ENCODE data around the gene SNF8.

SNF8 gene

GRCh38 chr17:48909783-48910182, 34.9 kb downstream of the SNF8 start:
- peaks cover 28% of the 10 kb centered on the region for H3K4me1 ChIP-seq (ENCODE audit: control insufficient read depth, insufficient read depth, low read length, poor library complexity, severe bottlenecking)
- H3K4me3 ChIP-seq (ENCODE audit: insufficient read depth, low read depth, low read length, poor library complexity, severe bottlenecking) = peak overlapping the region; percentile 76
- peak overlapping the region; percentile 87 for H3K27ac ChIP-seq (ENCODE audit: insufficient read depth, low read length, poor library complexity, severe bottlenecking)
- no peak for DNase-seq
- no peaks in the 10 kb centered on the region for H3K9me3 ChIP-seq (ENCODE audit: control insufficient read depth, low read length)
- peaks cover 29% of the 10 kb centered on the region for H3K36me3 ChIP-seq (ENCODE audit: control insufficient read depth, insufficient read depth, low read length)
- no peaks in the 10 kb centered on the region for H3K27me3 ChIP-seq (replicated peaks; ENCODE audit: control insufficient read depth, insufficient read depth, low read length, poor library complexity, severe bottlenecking)

GRCh38 chr17:48908853-48909394, 35.7 kb downstream of the SNF8 start:
- peak overlapping the region; percentile 76 for H3K4me3 ChIP-seq (ENCODE audit: insufficient read depth, low read depth, low read length, poor library complexity, severe bottlenecking)
- peaks cover 24% of the 10 kb centered on the region for H3K36me3 ChIP-seq (ENCODE audit: control insufficient read depth, insufficient read depth, low read length)
- peaks cover 28% of the 10 kb centered on the region for H3K4me1 ChIP-seq (ENCODE audit: control insufficient read depth, insufficient read depth, low read length, poor library complexity, severe bottlenecking)
- DNase-seq = peak; percentile 71 to 79 (median 76)
- no peaks in the 10 kb centered on the region for H3K9me3 ChIP-seq (ENCODE audit: control insufficient read depth, low read length)
- H3K27me3 ChIP-seq (replicated peaks; ENCODE audit: control insufficient read depth, insufficient read depth, low read length, poor library complexity, severe bottlenecking) = no peaks in the 10 kb centered on the region
- peak overlapping the region; percentile 87 for H3K27ac ChIP-seq (ENCODE audit: insufficient read depth, low read length, poor library complexity, severe bottlenecking)

GRCh38 chr17:48908047-48908843, 36.4 kb downstream of the SNF8 start, which contains the start of gene UBE2Z:
TSS of gene UBE2Z (plus strand) at chr17:48908407. CDS start at chr17:48908504, 97 bp downstream.
- peak within 1 kb of the TSS; percentile 76 for H3K4me3 ChIP-seq (ENCODE audit: insufficient read depth, low read depth, low read length, poor library complexity, severe bottlenecking)
- H3K27me3 ChIP-seq (replicated peaks; ENCODE audit: control insufficient read depth, insufficient read depth, low read length, poor library complexity, severe bottlenecking) = no peaks in the 10 kb centered on the region
- peaks cover 28% of the 10 kb centered on the region for H3K4me1 ChIP-seq (ENCODE audit: control insufficient read depth, insufficient read depth, low read length, poor library complexity, severe bottlenecking)
- no peaks in the 10 kb centered on the region for H3K9me3 ChIP-seq (ENCODE audit: control insufficient read depth, low read length)
- DNase-seq = peak; percentile 77 to 84 (median 80)
- H3K27ac ChIP-seq (ENCODE audit: insufficient read depth, low read length, poor library complexity, severe bottlenecking) = peak within 1 kb of the TSS; percentile 87
- H3K36me3 ChIP-seq (ENCODE audit: control insufficient read depth, insufficient read depth, low read length) = peaks cover 22% of the 10 kb centered on the region

- no peak for DNase-seq
- H3K4me1 ChIP-seq (ENCODE audit: control insufficient read depth, insufficient read depth, low read length, poor library complexity, severe bottlenecking) = peaks cover 28% of the 10 kb centered on the region
- H3K27ac ChIP-seq (ENCODE audit: insufficient read depth, low read length, poor library complexity, severe bottlenecking) = peak overlapping the region; percentile 87
- H3K9me3 ChIP-seq (ENCODE audit: control insufficient read depth, low read length) = no peaks in the 10 kb centered on the region
- H3K27me3 ChIP-seq (replicated peaks; ENCODE audit: control insufficient read depth, insufficient read depth, low read length, poor library complexity, severe bottlenecking) = no peaks in the 10 kb centered on the region
- H3K36me3 ChIP-seq (ENCODE audit: control insufficient read depth, insufficient read depth, low read length) = peaks cover 16% of the 10 kb centered on the region
- peak overlapping the region; percentile 76 for H3K4me3 ChIP-seq (ENCODE audit: insufficient read depth, low read depth, low read length, poor library complexity, severe bottlenecking)
Observed at GRCh38 chr17:48907713-48908046, 37.0 kb downstream of the SNF8 start.

GRCh38 chr17:48905987-48906515, 38.6 kb downstream of the SNF8 start:
- H3K36me3 ChIP-seq (ENCODE audit: control insufficient read depth, insufficient read depth, low read length) = peaks cover 6% of the 10 kb centered on the region

DNA sequence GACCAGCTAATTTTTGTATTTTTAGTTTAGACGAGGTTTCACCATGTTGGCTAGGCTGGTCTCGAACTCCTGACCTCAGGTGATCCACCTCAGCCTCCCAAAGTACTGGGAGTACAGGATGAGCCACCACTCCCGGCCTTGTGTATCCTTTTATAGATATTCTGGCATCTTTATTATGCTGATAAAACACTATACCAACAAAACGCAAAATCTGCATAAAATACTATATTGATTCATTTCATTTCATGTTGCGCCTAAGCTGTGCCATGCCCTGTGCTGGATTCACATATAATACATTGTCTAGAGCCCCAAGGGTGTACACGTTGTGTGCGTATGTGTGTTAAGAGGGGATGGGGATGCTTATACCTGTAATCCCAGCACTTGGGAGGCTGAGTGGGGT, 40.2 kb downstream of the SNF8 start:
- DNase-seq = no peak
- Histone ChIP-seq H3K27ac (ENCODE audit: insufficient read depth, low read length, poor library complexity, severe bottlenecking) (no peak overlapping the region), H3K27me3 (replicated peaks; ENCODE audit: control insufficient read depth, insufficient read depth, low read length, poor library complexity, severe bottlenecking) (no peaks in the 10 kb centered on the region), H3K36me3 (ENCODE audit: control insufficient read depth, insufficient read depth, low read length) (no peaks in the 10 kb centered on the region), H3K4me1 (ENCODE audit: control insufficient read depth, insufficient read depth, low read length, poor library complexity, severe bottlenecking) (peaks cover 10% of the 10 kb centered on the region), H3K4me3 (ENCODE audit: insufficient read depth, low read depth, low read length, poor library complexity, severe bottlenecking) (no peak overlapping the region), H3K9me3 (ENCODE audit: control insufficient read depth, low read length) (no peaks in the 10 kb centered on the region)

More at GRCh38 chr17:48905987-48906515, 38.6 kb downstream of the SNF8 start:
- Histone ChIP-seq H3K27me3 (replicated peaks; ENCODE audit: control insufficient read depth, insufficient read depth, low read length, poor library complexity, severe bottlenecking) (no peaks in the 10 kb centered on the region), H3K4me1 (ENCODE audit: control insufficient read depth, insufficient read depth, low read length, poor library complexity, severe bottlenecking) (peaks cover 27% of the 10 kb centered on the region), H3K27ac (ENCODE audit: insufficient read depth, low read length, poor library complexity, severe bottlenecking) (no peak overlapping the region), H3K9me3 (ENCODE audit: control insufficient read depth, low read length) (no peaks in the 10 kb centered on the region), H3K4me3 (ENCODE audit: insufficient read depth, low read depth, low read length, poor library complexity, severe bottlenecking) (no peak overlapping the region)
- no peak for DNase-seq

DNA sequence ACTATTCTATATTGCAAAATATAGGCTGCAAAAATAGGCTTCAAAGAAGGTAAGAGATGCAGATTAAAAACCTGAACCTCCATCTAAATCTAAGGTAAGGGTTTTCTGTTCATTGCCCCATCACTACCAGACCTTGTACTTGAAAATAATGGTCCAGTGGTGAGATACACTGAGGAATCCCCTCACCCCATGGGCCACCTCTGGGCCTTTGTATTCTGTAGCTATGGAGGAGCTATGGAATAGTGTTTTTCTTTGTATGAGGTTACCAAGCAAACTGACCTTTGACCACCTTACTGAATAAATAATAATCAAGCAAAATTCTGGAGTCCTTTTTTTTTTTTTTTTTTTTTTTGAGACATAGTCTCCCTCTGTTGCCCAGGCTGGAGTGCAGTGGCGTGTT, 41.2 kb downstream of the SNF8 start:
- no peak for DNase-seq
- Histone ChIP-seq H3K9me3 (ENCODE audit: control insufficient read depth, low read length) (no peaks in the 10 kb centered on the region), H3K4me1 (ENCODE audit: control insufficient read depth, insufficient read depth, low read length, poor library complexity, severe bottlenecking) (peaks cover 7% of the 10 kb centered on the region), H3K27me3 (replicated peaks; ENCODE audit: control insufficient read depth, insufficient read depth, low read length, poor library complexity, severe bottlenecking) (no peaks in the 10 kb centered on the region), H3K4me3 (ENCODE audit: insufficient read depth, low read depth, low read length, poor library complexity, severe bottlenecking) (no peak overlapping the region), H3K36me3 (ENCODE audit: control insufficient read depth, insufficient read depth, low read length) (no peaks in the 10 kb centered on the region), H3K27ac (ENCODE audit: insufficient read depth, low read length, poor library complexity, severe bottlenecking) (no peak overlapping the region)

- H3K4me3 ChIP-seq (ENCODE audit: insufficient read depth, low read depth, low read length, poor library complexity, severe bottlenecking) = no peak overlapping the region
Observed at GRCh38 chr17:48901241-48901640, 43.4 kb downstream of the SNF8 start.

GRCh38 chr17:48894886-48895285, 49.8 kb downstream of the SNF8 start:
- H3K9me3 ChIP-seq (ENCODE audit: control insufficient read depth, low read length) = no peaks in the 10 kb centered on the region
- no peak for DNase-seq
- peaks cover 25% of the 10 kb centered on the region for H3K36me3 ChIP-seq (ENCODE audit: control insufficient read depth, insufficient read depth, low read length)
- H3K27me3 ChIP-seq (replicated peaks; ENCODE audit: control insufficient read depth, insufficient read depth, low read length, poor library complexity, severe bottlenecking) = no peaks in the 10 kb centered on the region
- no peak overlapping the region for H3K4me3 ChIP-seq (ENCODE audit: insufficient read depth, low read depth, low read length, poor library complexity, severe bottlenecking)
- H3K27ac ChIP-seq (ENCODE audit: insufficient read depth, low read length, poor library complexity, severe bottlenecking) = no peak overlapping the region
- peaks cover 11% of the 10 kb centered on the region for H3K4me1 ChIP-seq (ENCODE audit: control insufficient read depth, insufficient read depth, low read length, poor library complexity, severe bottlenecking)

More at GRCh38 chr17:48901241-48901640, 43.4 kb downstream of the SNF8 start:
- DNase-seq = no peak
- H3K27me3 ChIP-seq (replicated peaks; ENCODE audit: control insufficient read depth, insufficient read depth, low read length, poor library complexity, severe bottlenecking) = no peaks in the 10 kb centered on the region
- H3K4me1 ChIP-seq (ENCODE audit: control insufficient read depth, insufficient read depth, low read length, poor library complexity, severe bottlenecking) = no peaks in the 10 kb centered on the region
- no peak overlapping the region for H3K27ac ChIP-seq (ENCODE audit: insufficient read depth, low read length, poor library complexity, severe bottlenecking)
- peaks cover 7% of the 10 kb centered on the region for H3K36me3 ChIP-seq (ENCODE audit: control insufficient read depth, insufficient read depth, low read length)
- no peaks in the 10 kb centered on the region for H3K9me3 ChIP-seq (ENCODE audit: control insufficient read depth, low read length)
